GM12891 (cell line): Measurements from ENCODE around the gene JAZF1.

Experiments
- PAX5 ChIP-seq: IDR thresholded peaks from 2 replicates; pipeline ENCODE4 v1.6.1; 2011; ENCODE audit warnings: low read length, moderate library complexity, mild to moderate bottlenecking; ENCODE audit not compliant: insufficient read depth, severe bottlenecking
- POLR2A ChIP-seq: IDR thresholded peaks from 2 replicates; pipeline ENCODE4 v1.6.1; 2011; ENCODE audit warnings: low read depth, low read length, control low read depth
- POLR2AphosphoS5 ChIP-seq: IDR thresholded peaks from 2 replicates; pipeline ENCODE4 v1.6.1; 2011; ENCODE audit warnings: low read depth, low read length, control low read depth
- POU2F2 ChIP-seq: IDR thresholded peaks from 2 replicates; pipeline ENCODE4 v1.6.1; 2011; ENCODE audit warnings: low read depth, mild to moderate bottlenecking, control low read depth, low read length, moderate library complexity
- SPI1 ChIP-seq: IDR thresholded peaks from 2 replicates; pipeline ENCODE4 v1.6.1; 2011; ENCODE audit warnings: low read depth, low read length, control low read depth
- TAF1 ChIP-seq: IDR thresholded peaks from 2 replicates; pipeline ENCODE4 v1.6.1; 2011; ENCODE audit warnings: low read depth, low read length, control low read depth

DNA sequence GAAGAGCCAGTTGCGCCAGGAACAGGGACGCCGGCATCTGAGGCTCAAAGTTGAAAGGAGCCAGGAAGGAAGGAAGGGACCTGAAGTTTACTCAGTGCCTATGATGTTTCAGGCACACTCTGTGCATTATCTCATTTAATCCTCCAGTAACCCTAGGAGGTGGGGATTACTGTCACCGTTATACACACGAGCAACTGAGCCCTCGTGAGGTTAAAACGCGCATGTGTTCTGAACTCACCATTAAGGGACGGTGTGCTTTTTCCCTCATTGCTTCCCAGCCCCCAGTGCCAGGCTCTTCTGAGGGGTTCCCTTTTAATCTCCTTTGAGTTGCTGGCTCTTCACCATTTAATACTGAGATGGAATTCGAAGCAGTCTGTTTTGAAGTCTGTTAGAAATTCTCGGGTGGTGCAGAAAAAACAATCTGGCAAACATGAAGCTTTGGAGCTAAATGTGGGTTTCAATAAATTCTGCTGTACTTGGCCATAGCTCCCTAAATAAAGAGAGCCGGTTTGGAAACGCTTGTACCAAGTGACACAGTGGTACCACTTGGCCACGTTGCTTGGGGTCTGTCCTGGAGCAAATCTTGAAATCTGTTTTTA is 338.4 kb downstream of the JAZF1 start:
- TF ChIP-seq POLR2A (no peak), TAF1 (no peak), POU2F2 (no peak), POLR2AphosphoS5 (no peak), SPI1 (no peak), PAX5 (no peak)
